Measurements from ENCODE around the gene KCNJ1. TPM values are rescaled to one million over a fixed set of nuclear protein-coding genes. Genes with fewer than 3 reads are reported as not detected.
A peak's percentile ranks its signal among the peaks of the same experiment; 100 is the strongest.

Gene KCNJ1
- total and polyA plus RNA-seq, 10 of the 15 experiments (the other 5 are each of a cell fraction or from before 2014, with no cell fraction given): not detected

GRCh38 chr11:128905345-128906184, 38.5 kb upstream of the KCNJ1 start:
- DNase-seq (ENCODE audit: low read depth, low spot score) (no peak), FAIRE-seq (no peak), ATAC-seq (peak; percentile 80)
- Histone ChIP-seq H3K4me2 (ENCODE audit: control insufficient read depth, insufficient read depth) (peak overlapping the region; percentile 66), H2AFZ (ENCODE audit: control insufficient read depth, low read depth, low read length) (peak overlapping the region; percentile 33), H3K36me3 (ENCODE audit: control insufficient read depth in 2 of 2, insufficient read depth in 2 of 2, low read length in 1 of 2) (no peaks in the 10 kb centered on the region), H3K9me3 (replicated peaks; ENCODE audit: control insufficient read depth, insufficient read depth, low read length) (no peaks in the 10 kb centered on the region; the same call in 2 of the 3 replicates), H3K79me2 (ENCODE audit: control insufficient read depth, insufficient read depth, low read length) (no peaks in the 10 kb centered on the region), H3K27me3 (replicated peaks in 1 of 2; ENCODE audit: control insufficient read depth in 2 of 2, insufficient read depth in 2 of 2, low read length in 1 of 2) (peaks cover 0 to 14% of the 10 kb centered on the region in 2 experiments; a peak in 1 of 4 replicates), H3K4me3 (peak overlapping the region; percentile 60), H3K9ac (ENCODE audit: control insufficient read depth, insufficient read depth, low read length) (no peak overlapping the region), H3K4me1 (ENCODE audit: control insufficient read depth, insufficient read depth, low read length) (no peaks in the 10 kb centered on the region), H3K27ac (ENCODE audit: control insufficient read depth, insufficient read depth) (no peak overlapping the region), H4K20me1 (ENCODE audit: control insufficient read depth, insufficient read depth) (no peaks in the 10 kb centered on the region)
- SMC1A ChIA-PET (ENCODE audit: uncharacterized antibody, unreplicated experiment): interaction anchor here (0.8 to 2.3 kb wide), 9 partner anchors 13 to 59 kb away, joined by 3 to 12 read pairs (median 3); no protein-coding TSS in a partner anchor
- 3% methylated on average over 31 of the region's 45 CpGs for whole genome bisulfite sequencing (ENCODE audit: insufficient coverage, insufficient replicate concordance, low lambda C conversion rate, missing lambda C conversion rate)
- POLR2A ChIA-PET: no interaction called here
- RAD21 ChIA-PET (ENCODE audit: unreplicated experiment): interaction anchor here (0.7 to 1.9 kb wide), 5 partner anchors 19 to 120 kb away, joined by 3 to 14 read pairs (median 4); no protein-coding TSS in a partner anchor
- BruUV-seq (replicated peaks): no TSS peak
- in situ Hi-C loops (cut with MboI): no loop called here
- CTCF ChIA-PET: interaction anchor here (0.6 to 9.2 kb wide), 14 partner anchors 10 to 748 kb away, joined by 3 to 74 read pairs (median 4); partner anchors contain the start of gene TP53AIP1
- intact Hi-C loops (cut with micrococcal nuclease; ENCODE audit: unreplicated experiment): loop anchor here (1.0 kb wide), 1 partner anchor 21 kb away; no protein-coding TSS in a partner anchor
- no peak for TF ChIP-seq JUNB (IDR thresholded peaks at IDR 0.05)
- TF ChIP-seq, protein P1, sequence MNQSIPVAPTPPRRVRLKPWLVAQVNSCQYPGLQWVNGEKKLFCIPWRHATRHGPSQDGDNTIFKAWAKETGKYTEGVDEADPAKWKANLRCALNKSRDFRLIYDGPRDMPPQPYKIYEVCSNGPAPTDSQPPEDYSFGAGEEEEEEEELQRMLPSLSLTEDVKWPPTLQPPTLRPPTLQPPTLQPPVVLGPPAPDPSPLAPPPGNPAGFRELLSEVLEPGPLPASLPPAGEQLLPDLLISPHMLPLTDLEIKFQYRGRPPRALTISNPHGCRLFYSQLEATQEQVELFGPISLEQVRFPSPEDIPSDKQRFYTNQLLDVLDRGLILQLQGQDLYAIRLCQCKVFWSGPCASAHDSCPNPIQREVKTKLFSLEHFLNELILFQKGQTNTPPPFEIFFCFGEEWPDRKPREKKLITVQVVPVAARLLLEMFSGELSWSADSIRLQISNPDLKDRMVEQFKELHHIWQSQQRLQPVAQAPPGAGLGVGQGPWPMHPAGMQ (IDR thresholded peaks at IDR 0.05; ENCODE audit: borderline replicate concordance): no peak
- TF ChIP-seq PKNOX1 (IDR thresholded peaks at IDR 0.05): no peak
- TF ChIP-seq MEF2B (IDR thresholded peaks at IDR 0.05; ENCODE audit: partially characterized antibody, poor library complexity, severe bottlenecking): peak; percentile 45
- TF ChIP-seq, protein P2, sequence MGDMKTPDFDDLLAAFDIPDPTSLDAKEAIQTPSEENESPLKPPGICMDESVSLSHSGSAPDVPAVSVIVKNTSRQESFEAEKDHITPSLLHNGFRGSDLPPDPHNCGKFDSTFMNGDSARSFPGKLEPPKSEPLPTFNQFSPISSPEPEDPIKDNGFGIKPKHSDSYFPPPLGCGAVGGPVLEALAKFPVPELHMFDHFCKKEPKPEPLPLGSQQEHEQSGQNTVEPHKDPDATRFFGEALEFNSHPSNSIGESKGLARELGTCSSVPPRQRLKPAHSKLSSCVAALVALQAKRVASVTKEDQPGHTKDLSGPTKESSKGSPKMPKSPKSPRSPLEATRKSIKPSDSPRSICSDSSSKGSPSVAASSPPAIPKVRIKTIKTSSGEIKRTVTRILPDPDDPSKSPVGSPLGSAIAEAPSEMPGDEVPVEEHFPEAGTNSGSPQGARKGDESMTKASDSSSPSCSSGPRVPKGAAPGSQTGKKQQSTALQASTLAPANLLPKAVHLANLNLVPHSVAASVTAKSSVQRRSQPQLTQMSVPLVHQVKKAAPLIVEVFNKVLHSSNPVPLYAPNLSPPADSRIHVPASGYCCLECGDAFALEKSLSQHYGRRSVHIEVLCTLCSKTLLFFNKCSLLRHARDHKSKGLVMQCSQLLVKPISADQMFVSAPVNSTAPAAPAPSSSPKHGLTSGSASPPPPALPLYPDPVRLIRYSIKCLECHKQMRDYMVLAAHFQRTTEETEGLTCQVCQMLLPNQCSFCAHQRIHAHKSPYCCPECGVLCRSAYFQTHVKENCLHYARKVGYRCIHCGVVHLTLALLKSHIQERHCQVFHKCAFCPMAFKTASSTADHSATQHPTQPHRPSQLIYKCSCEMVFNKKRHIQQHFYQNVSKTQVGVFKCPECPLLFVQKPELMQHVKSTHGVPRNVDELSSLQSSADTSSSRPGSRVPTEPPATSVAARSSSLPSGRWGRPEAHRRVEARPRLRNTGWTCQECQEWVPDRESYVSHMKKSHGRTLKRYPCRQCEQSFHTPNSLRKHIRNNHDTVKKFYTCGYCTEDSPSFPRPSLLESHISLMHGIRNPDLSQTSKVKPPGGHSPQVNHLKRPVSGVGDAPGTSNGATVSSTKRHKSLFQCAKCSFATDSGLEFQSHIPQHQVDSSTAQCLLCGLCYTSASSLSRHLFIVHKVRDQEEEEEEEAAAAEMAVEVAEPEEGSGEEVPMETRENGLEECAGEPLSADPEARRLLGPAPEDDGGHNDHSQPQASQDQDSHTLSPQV (IDR thresholded peaks at IDR 0.05): no peak
- TF ChIP-seq MTA3 (IDR thresholded peaks at IDR 0.05; ENCODE audit: borderline replicate concordance, low read length): no peak
- no peak for TF ChIP-seq ATF7 (IDR thresholded peaks at IDR 0.05; ENCODE audit: low read depth)
- TF ChIP-seq TARDBP (IDR thresholded peaks at IDR 0.05; ENCODE audit: borderline replicate concordance): no peak
- TF ChIP-seq CTCF (IDR thresholded peaks at IDR 0.05 in 2 of 3, conservative IDR thresholded peaks at IDR 0.05 in 1 of 3; ENCODE audit: control insufficient read depth in 2 of 3, extremely low read depth in 1 of 3, insufficient read depth in 1 of 3, low read depth in 3 of 3, low read length in 3 of 3): peak; percentile 27 to 48 (median 35); a peak in 4 of 6 replicates
- TF ChIP-seq LARP7 (IDR thresholded peaks at IDR 0.05): no peak

All from GM12878 (cell line).